Measurements from ENCODE around the gene KIF26B. TPM values are rescaled to one million over a fixed set of nuclear protein-coding genes. Genes with fewer than 3 reads are reported as not detected.

KIF26B gene
- total RNA-seq, 1 donor from 2014 or later: 5.1 TPM

DNA sequence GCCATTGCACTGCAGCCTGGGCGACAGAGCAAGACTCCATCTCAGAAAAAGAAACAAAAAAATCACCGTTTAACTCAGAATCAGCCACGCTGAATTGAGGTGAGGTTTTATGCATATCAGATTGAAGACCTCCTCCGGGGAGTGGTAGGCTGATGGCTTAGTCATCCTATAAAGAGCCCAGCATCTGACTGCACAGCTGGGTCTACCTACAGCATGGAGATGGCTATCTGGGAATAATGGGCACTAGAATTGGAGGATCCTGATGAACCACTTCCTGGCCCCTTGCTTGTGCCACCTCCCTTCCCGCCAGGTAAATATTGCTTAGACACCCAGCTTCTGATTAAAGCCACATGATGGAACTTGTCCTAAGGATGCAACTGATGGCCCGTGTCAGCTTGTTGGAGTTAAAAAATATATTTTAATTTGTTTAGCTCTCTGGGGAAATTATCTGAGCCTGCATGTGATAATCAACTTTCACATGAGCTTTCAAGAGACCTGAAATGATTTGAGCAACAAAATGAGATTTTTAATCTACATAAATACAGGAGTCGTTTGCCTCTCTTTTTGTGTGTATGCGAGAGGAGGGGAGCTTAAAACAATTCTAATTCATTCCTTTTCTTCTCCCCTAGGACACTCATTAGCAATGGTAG is 157.2 kb downstream of the KIF26B start:
- TF ChIP-seq, protein P1, sequence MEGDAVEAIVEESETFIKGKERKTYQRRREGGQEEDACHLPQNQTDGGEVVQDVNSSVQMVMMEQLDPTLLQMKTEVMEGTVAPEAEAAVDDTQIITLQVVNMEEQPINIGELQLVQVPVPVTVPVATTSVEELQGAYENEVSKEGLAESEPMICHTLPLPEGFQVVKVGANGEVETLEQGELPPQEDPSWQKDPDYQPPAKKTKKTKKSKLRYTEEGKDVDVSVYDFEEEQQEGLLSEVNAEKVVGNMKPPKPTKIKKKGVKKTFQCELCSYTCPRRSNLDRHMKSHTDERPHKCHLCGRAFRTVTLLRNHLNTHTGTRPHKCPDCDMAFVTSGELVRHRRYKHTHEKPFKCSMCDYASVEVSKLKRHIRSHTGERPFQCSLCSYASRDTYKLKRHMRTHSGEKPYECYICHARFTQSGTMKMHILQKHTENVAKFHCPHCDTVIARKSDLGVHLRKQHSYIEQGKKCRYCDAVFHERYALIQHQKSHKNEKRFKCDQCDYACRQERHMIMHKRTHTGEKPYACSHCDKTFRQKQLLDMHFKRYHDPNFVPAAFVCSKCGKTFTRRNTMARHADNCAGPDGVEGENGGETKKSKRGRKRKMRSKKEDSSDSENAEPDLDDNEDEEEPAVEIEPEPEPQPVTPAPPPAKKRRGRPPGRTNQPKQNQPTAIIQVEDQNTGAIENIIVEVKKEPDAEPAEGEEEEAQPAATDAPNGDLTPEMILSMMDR (IDR thresholded peaks at IDR 0.05; ENCODE audit: unreplicated experiment): no peak
- no peaks in the 10 kb centered on the region for H3K9me3 Mint-ChIP-seq (ENCODE audit: low read depth)
- H3K36me3 Mint-ChIP-seq (ENCODE audit: insufficient read depth): no peaks in the 10 kb centered on the region
- H3K27me3 Mint-ChIP-seq: peaks cover 6% of the 10 kb centered on the region
- no peak overlapping the region for H3K4me3 Mint-ChIP-seq (ENCODE audit: low read depth)
- H3K4me1 Mint-ChIP-seq (ENCODE audit: low read depth): peaks cover 7% of the 10 kb centered on the region
- DNase-seq (ENCODE audit: low spot score, unreplicated experiment): no peak
- no peak overlapping the region for H3K27ac Mint-ChIP-seq

DNA sequence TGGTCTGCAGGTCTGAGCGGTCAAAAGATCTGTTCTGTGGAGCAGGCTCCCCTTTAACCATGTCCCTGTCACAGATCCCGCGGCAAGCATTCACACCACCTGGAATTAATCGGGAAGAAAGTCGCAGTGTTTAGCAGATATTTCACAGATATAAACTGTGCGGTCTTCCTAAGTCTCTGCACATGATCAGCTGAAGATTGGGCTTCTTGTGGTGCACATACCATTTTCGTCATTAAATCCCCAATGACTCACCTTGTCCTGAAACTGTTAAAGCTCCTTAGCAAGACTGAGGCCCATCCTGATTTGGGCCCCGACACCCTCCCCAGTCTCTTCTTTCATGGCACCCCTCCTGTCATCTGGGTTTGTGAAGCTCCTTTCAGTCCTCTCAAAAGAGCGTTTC is 158.8 kb downstream of the KIF26B start:
- TF ChIP-seq, protein P1 (IDR thresholded peaks at IDR 0.05; ENCODE audit: unreplicated experiment): no peak
- Mint-ChIP-seq H3K36me3 (ENCODE audit: insufficient read depth) (no peaks in the 10 kb centered on the region), H3K4me1 (ENCODE audit: low read depth) (peaks cover 22% of the 10 kb centered on the region), H3K9me3 (ENCODE audit: low read depth) (no peaks in the 10 kb centered on the region), H3K27me3 (peaks cover 6% of the 10 kb centered on the region), H3K4me3 (ENCODE audit: low read depth) (no peak overlapping the region), H3K27ac (no peak overlapping the region)
- no peak for DNase-seq (ENCODE audit: low spot score, unreplicated experiment)

DNA sequence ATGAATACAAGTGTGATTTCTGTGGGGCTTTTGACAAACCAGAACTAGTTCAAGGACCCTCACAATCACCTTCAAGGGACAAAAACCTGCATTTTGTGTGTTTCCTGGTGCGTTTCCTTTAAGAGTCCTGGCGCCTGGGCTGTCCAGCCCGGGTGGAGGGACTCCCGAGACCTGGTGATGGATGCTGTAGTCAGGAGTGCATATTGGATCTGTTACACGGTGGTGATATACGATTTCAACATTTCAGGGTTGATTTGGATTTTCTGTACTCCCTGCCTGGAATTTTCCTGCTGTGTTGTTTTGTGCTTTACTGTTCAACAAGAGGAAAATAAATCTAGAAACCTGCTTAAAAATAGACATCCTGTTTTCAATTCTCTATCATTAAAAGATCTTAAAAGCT is 162.0 kb downstream of the KIF26B start:
- Mint-ChIP-seq H3K36me3 (ENCODE audit: insufficient read depth) (no peaks in the 10 kb centered on the region), H3K4me3 (ENCODE audit: low read depth) (no peak overlapping the region), H3K27ac (peak overlapping the region; percentile 1), H3K27me3 (no peaks in the 10 kb centered on the region), H3K9me3 (ENCODE audit: low read depth) (no peaks in the 10 kb centered on the region), H3K4me1 (ENCODE audit: low read depth) (peaks cover 24% of the 10 kb centered on the region)
- no peak for DNase-seq (ENCODE audit: low spot score, unreplicated experiment)
- TF ChIP-seq, protein P1 (IDR thresholded peaks at IDR 0.05; ENCODE audit: unreplicated experiment): no peak

DNA sequence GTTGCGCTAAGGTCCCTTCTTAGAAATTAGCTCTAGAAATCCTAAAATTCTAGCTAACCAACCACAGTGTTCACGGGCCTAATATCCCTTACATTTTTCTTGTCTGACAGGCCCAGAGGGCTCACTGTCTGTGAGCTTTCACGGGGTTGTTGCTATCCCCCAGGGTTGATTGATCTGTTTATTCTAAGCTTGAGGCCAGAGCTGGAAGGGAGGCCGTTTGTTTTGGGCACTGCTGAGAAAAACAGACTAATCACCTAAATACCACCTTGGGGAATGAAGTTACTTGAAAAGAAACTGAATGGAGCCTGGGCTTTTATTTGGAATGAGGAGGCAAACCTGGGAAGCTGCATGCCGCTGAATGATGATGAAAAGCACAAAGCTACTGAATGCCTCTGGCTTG is 162.4 kb downstream of the KIF26B start:
- H3K27me3 Mint-ChIP-seq: no peaks in the 10 kb centered on the region
- TF ChIP-seq, protein P1 (IDR thresholded peaks at IDR 0.05; ENCODE audit: unreplicated experiment): no peak
- no peak for DNase-seq (ENCODE audit: low spot score, unreplicated experiment)

DNA sequence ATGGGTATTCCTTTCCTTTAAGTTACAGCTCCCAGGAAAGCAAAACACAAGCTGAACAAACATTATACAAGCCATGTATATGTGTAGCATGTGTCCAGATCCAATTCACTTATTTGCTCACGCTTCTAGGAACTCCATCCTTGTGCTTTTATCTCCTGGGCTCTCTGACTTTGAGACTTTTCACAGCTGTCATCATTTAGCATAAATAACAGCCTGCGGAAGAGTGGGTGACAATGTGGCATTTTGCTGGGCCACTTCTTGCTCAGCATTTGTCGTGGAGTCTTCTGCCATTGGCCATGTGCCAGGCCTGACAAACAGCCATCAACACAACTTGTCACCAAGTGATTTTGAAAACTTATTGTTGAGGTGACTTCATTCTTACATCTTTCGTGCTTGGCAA is 164.3 kb downstream of the KIF26B start:
- Mint-ChIP-seq H3K9me3 (ENCODE audit: low read depth) (no peaks in the 10 kb centered on the region), H3K4me3 (ENCODE audit: low read depth) (no peak overlapping the region), H3K4me1 (ENCODE audit: low read depth) (peaks cover 24% of the 10 kb centered on the region), H3K27me3 (no peaks in the 10 kb centered on the region), H3K36me3 (ENCODE audit: insufficient read depth) (no peaks in the 10 kb centered on the region), H3K27ac (no peak overlapping the region)
- TF ChIP-seq, protein P1 (IDR thresholded peaks at IDR 0.05; ENCODE audit: unreplicated experiment): no peak
- DNase-seq (ENCODE audit: low spot score, unreplicated experiment): no peak

More for the DNA sequence above, 162.4 kb downstream of the KIF26B start:
- H3K9me3 Mint-ChIP-seq (ENCODE audit: low read depth): no peaks in the 10 kb centered on the region
- no peaks in the 10 kb centered on the region for H3K36me3 Mint-ChIP-seq (ENCODE audit: insufficient read depth)
- H3K4me3 Mint-ChIP-seq (ENCODE audit: low read depth): no peak overlapping the region
- H3K27ac Mint-ChIP-seq: peak overlapping the region; percentile 51
- H3K4me1 Mint-ChIP-seq (ENCODE audit: low read depth): peaks cover 24% of the 10 kb centered on the region

All from progenitor cell of endocrine pancreas (in vitro differentiated cells).